ENCODE data around the gene ANXA2.
A peak's percentile ranks its signal among the peaks of the same experiment; 100 is the strongest.
"Not testable (repeated sequence)": the region's sequence is repeated elsewhere in the genome, so short reads cannot be mapped to it uniquely, and the experiment has no call there.

The ANXA2 gene

DNA sequence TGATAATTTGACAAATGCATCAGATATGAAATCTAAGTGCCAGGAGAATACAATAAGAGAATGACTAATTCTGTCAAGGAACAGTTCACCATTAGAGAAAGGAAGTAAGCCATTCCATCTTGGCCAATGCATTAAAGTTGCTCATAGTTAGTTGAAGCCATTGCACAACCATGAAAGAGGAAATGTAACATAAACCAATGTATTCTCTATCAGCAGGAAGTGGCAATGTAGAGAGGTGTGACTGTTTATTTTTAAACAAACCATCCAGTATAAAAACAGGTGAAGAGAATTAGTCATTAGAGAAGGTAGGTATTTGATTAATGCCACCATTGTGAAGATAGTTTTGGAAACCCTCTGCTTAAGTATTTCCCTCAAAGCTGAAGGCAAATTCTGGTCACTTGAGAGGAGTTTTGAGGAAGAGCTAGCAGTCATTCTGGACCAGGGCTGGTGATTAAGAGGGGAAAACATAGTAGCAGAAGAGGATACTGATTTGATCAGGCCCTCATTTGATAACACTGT is 10.7 kb upstream of the ANXA2 start:
- DNase-seq: peak; percentile 49 to 95 (median 82)

DNA sequence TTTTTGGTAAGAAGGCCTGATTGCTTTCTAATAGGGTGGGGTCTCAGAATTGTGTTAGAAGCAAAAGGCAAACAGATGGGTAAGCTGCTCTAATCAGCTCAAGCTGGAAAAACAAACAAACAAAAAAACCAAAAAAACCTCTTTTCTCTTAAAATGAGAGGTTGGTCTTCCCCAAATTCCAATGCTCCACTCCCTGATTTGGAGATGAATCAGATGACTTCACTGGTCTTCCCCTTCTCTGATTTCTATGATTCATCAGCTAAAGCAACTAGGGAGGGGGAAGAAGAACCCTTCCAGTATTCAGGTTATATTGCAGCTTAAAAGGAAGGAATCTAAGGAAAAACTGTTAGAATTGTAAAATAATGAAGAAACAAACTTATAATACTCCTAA is 9.6 kb upstream of the ANXA2 start:
- peak in 3 of 4 experiments; percentile 59 to 82 (median 77) for DNase-seq

DNA sequence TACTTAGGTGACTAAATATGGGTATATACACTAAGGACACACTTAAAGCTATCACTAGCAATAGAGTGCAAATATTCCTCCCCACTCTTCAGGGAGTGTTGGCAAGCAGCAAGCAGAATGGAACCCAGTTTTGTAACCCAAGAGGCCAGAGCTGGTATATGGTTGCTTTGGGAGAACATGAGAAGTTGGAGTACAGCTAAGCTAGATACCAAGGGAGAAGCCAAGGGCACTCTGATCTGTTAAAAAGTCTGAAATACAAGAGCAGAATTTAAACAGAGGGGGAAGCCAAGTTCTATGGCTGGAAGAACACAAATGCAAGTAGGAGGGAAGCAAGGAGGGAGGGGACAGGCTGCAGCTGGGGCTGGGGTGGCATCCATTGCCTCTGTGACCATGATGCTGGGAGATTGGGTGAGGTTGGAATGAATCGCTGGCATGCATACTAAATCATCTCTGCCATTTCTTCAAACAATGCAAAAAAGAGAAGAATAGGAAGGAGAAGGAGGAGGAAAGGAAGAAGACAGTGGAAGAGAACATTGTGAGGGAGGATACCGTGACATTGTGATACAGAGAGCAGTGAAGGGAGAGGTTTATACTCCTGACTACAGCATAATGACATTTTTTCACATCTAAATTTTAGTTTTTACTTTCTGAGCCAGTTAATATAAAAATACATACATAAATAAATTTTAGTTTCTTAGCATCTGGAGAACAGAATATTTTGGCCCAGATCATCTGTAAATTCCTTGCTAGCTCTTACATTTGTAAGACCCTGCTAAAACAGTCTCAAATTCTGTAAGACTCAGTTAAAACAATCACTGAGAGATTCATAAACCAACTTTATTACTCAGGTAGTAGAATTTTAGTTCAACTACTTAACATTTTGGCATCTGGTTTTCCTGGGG is 9.0 kb upstream of the ANXA2 start:
- no peak for DNase-seq

DNA sequence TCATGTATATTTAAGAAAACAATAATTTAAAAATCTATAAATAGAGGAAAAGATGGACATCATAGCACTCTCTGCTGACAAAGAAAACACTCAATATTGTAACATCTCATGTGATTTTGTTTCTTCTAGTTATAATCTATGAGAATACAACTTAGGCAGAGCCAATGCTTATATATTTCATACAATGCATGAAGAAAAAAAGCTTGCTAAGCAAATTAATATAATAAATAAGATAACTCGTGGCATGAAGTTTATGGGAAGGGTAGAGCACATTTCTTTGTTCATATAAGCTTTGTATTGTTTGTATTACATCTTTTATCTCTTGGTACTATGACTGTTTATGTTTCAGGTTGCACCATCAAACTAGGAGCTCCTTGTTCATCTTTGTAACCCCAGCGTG is 7.6 kb upstream of the ANXA2 start:
- no peak for DNase-seq

DNA sequence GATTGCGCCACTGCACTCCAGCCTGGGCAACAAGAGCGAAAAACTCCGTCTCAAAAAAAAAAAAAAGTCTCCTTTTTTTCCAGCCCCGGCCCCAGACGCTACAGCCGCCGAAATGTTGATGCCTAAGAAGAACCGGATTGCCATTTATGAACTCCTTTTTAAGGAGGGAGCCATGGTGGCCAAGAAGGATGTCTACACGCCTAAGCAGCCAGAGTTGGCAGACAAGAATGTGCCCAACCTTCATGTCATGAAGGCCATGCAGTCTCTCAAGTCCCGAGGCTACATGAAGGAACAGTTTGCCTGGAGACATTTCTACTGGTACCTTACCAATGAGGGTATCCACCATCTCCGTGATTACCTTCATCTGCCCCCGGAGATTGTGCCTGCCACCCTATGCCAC is 6.6 kb upstream of the ANXA2 start:
- not testable (repeated sequence) for DNase-seq

DNA sequence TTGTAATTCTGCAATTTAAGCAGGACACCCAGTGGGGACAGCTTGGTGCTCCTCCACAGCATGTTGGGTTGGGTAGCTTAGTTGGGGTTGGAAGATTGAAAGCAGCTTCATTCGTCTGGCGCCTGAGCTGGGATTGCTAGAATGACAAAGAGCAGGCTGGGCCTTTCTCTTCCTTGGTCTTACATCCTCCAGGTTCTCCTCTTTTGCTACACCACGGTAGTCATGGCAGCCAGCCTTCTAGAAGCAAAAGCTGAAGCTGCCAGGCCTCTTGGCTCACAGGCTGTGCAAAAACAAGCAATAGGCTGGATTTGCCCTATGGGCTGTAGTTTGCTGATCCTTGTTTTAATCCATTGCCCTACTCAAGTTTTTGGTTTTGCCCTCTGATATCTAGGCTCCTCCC is 3.2 kb upstream of the ANXA2 start:
- no peak for DNase-seq

DNA sequence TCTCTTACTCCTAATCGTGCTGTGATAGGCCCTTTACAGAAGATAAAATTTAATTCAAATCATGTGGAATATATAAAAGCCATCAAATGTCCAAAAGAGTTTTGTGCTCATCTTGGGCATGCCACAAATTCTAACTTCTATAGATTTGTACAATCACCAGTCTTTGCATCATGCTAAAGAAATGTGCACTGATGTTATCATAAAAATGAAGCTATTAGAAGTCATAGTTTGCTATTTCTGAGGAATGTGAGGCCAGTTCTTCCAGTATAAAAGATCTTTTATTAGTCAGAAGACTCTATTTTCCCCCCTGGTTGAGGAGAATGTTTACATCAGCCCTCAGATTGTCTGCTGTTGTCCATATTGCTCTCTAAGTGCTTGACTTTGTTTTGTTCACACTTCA is 2.1 kb upstream of the ANXA2 start:
- DNase-seq: no peak

DNA sequence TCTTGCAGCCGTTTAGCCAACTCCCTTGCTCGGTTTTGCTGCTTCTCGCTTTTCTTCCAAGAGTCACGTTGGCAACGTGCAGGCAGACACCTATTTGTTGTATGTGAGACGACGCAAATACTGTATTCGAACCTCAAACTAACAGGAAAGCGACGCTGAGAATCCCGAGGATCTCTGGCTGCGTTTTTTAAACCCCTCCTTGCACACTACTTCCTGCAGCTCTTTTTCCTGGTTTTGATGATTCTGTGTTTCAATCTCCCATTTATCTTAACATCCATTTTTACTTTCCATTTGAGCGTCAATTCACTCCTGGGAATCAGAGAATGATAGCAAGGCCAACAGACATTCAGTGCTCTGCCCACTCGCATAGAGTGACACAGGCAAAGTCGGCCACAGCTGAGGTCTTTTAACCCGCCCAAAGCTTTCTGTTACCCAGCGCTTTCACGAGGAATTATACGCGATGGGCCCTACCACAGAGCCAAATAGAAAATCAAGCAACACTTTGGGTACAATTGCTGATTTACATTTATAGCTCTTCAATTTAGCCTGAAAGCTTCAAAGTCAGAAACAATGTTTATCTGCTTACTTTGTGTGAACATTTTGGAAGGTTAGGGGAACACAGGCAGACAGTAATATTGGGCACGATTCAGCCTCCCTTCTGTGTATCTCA is 1.6 kb upstream of the ANXA2 start:
- peak in 1 of 4 experiments; percentile 57 for DNase-seq

DNA sequence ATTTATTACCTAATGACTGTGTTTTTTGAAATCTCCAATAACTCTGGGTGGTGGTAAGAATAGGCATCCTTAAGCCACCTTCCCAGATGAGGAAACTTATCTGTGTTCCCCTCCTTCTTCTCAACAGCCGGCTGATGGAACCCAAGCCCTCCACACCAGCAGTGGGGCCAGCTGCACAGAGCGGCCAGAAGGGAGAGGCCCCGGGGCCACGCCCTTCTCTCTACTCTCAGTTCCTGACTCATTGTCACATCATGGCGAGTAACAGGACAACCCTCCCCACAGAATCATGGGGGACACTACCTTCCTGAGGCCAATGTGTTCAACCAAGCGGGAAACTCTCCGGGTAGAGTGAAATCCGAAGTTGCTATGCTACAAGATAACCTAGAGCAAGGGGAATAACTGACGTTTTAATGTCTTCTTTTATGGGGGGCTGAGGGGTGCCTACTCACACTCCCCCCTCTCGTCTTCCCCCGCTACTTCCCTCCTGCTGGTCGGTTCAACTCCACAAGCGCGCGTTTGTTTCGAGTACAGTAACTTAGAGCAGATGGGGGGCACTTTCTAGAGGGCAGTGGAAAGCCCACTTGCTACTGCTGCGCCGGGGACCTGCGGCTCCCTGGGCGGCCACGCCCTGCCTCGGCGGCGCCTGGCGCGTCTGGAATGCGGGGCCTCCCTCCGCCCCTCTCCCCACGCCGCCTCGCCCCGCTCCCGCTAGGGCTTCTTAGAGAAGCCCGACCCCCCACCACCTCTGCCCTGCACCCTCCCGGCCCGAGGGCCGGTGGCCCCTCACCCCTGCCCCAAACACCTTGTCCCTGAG is 621 bp downstream of the ANXA2 start:
- DNase-seq: peak; percentile 77 to 89 (median 88)

DNA sequence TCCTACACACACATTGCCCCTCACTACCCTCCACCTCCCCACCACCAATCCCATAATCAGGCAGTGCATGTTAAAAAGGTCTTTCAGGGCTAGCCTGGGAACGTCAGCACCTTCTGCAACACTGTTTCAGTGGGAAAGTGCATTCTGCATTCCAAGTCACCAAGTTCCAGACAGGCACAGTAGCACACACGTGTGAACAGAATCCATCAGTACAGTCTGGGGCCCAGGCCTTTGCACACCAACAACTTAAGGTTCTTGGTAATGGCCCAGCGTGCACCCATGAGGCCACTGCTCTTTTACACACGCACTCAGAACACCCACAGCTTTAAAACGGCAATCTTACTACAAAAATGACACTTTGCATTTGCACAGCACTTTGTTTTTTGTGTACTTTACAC is 1.2 kb downstream of the ANXA2 start:
- DNase-seq: peak in 2 of 4 experiments; percentile 1 to 35

DNA sequence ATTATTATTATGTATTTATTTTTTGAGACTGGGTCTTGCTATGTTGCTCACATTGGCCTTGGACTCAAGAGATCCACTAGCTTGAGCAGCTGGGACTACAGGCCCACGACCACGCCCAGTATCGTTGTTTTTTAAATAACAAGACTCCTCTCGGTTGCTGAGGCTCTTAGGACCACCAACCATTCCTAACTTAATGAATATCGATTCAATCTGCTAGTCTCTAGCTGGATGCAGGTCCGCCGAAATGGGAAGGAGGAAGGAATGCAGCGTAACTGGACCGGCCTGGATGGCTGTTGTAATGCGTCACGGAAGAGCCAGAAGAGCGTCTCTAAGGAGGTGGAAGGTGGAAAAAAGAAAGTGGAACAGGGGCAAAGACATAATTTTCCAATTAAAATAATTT is 1.7 kb downstream of the ANXA2 start:
- DNase-seq: peak; percentile 24 to 59 (median 44)

DNA sequence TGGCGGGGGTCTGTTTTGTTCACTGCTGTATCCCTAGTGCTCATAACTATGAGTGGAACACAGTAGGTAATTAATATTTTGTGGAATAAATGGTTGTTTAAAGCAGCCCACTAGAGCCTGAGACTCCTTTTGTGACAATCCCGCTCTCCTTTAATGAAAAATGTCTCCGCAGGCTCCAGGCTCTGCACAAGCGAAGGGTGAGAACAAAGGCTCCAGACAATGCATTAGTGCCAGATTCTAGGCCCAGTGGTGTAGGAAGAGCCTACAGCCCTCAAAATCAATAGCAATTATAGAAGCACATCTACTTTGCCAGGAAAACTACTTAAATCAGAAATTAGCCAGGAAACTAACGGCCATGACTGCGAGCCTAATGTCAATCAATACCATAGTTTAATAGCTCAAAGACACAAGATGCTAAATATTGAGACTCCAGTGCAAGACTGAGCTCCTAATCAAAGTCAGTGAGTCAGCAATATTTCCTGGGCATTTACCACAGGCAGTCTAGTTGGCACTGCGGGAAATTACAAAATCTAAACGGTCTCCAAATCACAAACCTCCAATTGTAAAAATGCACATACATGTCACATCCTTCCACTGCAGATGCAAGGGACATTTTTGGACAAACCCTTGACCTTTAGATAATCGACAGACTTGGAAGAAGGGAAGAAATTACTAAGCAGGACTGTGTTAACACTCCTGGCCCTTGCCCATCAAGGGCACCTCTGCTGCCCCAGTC is 2.3 kb downstream of the ANXA2 start:
- peak in 2 of 4 experiments; percentile 36 to 56 for DNase-seq

DNA sequence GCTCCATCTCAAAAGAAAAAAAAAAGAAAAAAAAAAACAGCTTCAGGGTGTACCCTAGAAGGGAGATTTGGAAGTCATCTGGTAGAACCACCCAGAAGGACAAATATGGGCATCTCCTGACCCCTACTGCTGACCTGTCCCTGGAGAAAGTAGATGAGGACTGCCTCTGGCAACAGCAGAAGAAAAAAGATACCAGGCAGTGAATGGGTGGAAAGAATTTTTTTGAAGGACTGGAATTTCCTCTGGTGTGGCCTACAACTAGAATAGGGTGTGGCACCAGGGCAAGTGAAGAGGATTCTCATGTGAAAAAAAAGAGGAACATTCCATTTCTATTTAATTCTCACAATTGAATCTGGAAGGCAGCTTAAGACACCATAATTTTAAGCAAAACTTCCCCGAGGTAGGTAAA is 3.1 kb downstream of the ANXA2 start:
- DNase-seq: peak; percentile 19 to 68 (median 49)

DNA sequence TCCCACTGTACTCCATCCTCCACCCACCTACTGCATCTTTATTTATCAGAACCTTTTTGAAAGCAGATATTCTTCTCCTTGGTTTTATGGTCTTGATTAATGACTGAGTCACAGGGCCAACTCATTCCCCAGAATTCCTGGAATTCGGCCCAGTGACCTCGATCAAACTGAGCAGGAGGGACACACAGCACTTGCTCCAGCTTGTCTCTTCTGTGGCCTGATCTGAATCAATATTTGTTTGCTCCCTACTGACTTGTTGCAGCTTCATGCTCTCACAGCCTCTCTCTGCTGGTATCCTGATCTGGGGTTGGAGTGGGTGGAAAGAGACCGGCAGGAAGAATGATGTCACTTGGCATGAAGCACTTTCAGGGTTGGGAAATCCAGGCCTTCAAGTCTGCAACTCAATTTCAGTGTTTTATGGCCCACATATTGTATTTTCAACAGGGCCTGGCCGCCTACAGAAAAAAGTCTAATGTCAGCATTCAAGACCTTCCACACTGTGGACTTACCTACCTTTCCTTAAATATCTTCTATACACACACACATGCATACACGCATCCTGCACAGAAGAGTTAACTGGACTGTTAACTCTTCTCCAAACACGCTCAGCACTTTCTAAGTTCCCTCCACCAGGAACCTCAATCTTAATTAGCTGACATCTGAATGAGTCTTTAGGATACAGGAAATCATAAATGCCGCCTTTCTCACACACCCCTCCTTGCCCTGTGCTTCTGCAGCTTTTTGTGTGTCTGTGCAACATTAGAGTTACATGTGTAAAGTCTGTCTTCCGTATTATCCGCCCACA is 4.6 kb downstream of the ANXA2 start:
- DNase-seq: peak; percentile 81 to 95 (median 90)

DNA sequence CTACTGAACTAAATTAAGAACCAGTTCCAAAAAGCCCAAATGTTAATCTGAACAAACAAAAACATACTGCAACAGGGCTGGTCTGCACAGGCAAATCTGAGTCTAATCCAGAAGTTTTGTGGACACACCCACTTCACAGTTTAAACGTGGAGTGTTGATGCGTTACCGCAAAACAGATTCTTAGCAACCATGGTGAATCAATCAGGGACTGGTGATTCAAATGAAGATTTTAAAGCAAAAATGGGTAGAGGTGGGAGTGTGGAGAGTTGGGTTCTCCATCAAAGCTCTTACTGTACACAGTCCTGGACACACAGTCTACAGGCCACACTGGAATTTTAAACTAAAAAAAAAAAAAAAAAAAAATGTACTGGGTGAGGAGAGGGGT is 5.2 kb downstream of the ANXA2 start:
- DNase-seq: peak in 3 of 4 experiments; percentile 41 to 63 (median 46)

DNA sequence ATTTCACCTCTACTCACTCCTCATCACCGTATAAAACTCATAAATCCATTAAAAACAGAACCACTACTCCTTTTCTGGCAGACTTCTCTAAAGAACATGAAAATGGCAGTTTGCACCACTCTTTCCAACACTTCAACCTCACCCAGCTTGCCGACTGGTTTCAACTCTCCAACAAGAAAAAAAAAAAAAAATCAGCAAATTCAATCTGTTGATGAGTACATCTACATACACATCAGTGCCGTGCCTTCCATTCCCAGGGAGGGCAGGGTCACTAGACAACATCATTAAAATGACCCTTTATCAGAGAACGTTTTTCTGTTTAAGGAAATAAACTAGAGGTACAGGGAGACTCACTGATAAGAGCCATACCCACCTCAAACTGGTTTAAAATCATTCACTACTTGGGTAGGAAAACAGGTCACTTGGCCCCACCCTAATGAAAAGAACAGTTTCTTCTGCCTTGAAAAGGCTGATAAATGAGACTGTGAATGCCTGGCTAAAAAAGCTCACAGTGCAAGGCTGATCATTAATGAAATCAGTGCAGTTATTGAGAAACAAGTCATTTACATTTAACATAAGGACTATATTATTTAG is 6.0 kb downstream of the ANXA2 start:
- peak in 1 of 4 experiments; percentile 8 for DNase-seq

DNA sequence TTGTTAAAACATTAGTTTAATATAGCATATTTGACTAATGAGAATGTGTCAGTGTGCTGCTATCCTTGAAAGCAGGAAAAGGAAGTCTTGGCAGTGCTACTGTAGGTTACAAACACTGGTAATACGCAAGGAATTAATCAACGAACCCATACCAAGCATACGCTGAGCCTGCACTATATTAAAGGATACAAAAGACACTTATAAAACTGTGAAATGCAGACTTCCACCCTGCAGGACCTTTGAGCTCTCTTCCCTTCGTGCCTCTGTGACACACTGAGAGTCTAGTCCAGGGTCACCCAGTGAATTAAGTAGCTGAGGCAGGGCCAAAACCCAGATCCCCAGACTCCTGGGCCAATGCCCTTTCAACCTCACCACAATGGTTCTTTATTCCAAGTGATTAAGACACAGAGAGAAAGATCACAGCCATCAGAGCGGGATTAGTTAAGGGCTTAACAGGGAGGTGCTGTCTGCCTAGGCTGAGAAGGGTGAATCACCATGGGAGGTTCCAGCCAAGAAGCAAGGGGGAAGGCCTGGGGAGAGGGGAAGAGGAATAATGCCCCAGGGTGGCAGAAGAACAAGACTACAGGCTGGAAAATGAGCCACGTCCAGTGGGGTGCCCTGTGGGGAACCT is 6.8 kb downstream of the ANXA2 start:
- peak; percentile 63 to 84 (median 74) for DNase-seq

DNA sequence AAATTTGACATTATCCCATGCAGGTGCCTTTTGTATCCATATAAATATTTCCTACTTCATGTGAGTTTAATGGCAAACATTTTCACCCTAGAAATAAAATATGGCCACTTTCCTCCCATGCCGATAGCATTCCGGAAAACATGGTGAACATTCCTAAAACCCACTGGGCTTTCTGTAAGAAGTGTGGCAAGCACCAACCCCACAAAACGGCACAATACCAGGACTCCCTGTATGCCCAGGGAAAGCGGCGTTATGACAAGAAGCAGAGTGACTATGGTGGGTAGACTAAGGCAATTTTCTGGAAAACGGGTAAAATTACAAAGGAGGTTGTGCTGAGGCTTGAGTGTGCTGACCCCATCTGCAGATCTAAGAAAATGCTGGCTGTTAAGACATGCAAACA is 7.6 kb downstream of the ANXA2 start:
- DNase-seq: peak in 1 of 4 experiments; percentile 1

DNA sequence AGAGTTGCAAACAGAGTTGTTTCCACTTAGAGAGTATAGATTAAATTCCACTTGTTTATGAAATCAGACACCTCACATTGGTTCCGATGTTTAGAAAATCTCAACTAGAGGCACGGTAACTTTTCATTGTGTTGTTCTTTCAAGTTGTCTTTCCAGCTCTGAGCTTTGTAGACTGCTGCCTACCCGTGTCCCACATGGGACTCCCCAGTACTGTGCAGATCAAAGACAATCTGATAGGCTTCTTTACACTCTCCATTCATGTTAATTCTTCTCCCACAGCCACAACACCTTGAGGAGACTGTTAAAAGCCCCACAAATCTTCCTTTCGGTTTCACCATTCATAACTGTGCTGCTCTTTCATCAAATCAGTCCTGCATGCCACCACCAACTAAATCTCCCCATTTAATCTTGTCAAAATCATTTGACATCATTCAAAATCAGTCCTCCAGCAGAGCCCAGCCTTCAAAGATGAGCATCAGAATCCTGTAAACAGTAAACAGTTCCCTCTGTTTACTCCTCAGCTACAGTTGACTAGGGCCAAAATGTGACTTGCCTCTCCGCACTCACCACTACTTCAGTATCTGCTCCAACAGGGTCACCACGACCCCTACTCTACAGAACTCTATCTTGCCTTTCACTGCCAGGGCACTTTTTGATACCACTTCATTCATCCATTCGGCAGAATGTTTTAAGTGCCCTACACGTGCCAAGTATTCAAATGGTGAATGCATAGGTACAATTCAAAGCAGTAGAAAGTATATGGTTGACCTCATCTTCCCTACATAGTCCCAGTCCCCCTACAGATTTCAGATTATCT is 8.3 kb downstream of the ANXA2 start:
- peak in 1 of 4 experiments; percentile 6 for DNase-seq
